Heart left ventricle (tissue), 16 donors: ENCODE measurements around the gene HMSD. TPM values are rescaled to one million over a fixed set of nuclear protein-coding genes. Genes with fewer than 3 reads are reported as not detected.

Source experiments
- ATAC-seq, 4 donors: fragments of 200-7000 bp; cut with Tn5 transposase; one replicate each; pipeline ENCODE4 v1.9.1; 2020 to 2022; ENCODE audit warnings: moderate library complexity in 4 of 4, mild to moderate bottlenecking in 3 of 4, moderate number of reproducible peaks in 1 of 4
- DNase-seq, 5 donors: peaks; one replicate each; pipeline ENCODE4 v3.0.0-alpha.2; 2020
- H3K27ac ChIP-seq, 12 donors: fragments of 200-600 bp; sonication (generic) in 4 of 12; one replicate each; pipeline versions ENCODE4 v1.5.0 to v1.8.0; 2016 to 2022; ENCODE audit warnings: mild to moderate bottlenecking in 2 of 12
- H3K27me3 ChIP-seq, 9 donors: fragments of 200-600 bp; sonication (generic) in 2 of 9; one replicate each; pipeline versions ENCODE4 v1.5.1 to v1.8.0; 2016 to 2022; ENCODE audit warnings: mild to moderate bottlenecking in 3 of 9
- H3K36me3 ChIP-seq, 9 donors: fragments of 200-600 bp; sonication (generic) in 2 of 9; one replicate each; pipeline versions ENCODE4 v1.5.0 to v1.8.0; 2018 to 2022; ENCODE audit warnings: mild to moderate bottlenecking in 2 of 9
- H3K4me1 ChIP-seq, 12 donors: fragments of 200-600 bp; sonication (generic) in 4 of 12; one replicate each; pipeline versions ENCODE4 v1.5.0 to v1.8.0; 2016 to 2022; ENCODE audit warnings: mild to moderate bottlenecking in 3 of 12
- H3K4me3 ChIP-seq, 12 donors: fragments of 200-600 bp; sonication (generic) in 4 of 12; one replicate each; pipeline versions ENCODE4 v1.5.0 to v1.8.0; 2017 to 2022; ENCODE audit warnings: mild to moderate bottlenecking in 9 of 12, moderate library complexity in 4 of 12
- H3K9me3 ChIP-seq, 12 donors: fragments of 200-600 bp; sonication (generic) in 4 of 12; one replicate each; pipeline versions ENCODE4 v1.5.0 to v1.8.0; 2016 to 2022; ENCODE audit warnings: mild to moderate bottlenecking in 1 of 12
- CTCF ChIP-seq, 12 donors: fragments of 200-600 bp; sonication (generic) in 4 of 12; IDR thresholded peaks; one replicate each; pipeline versions ENCODE4 v1.5.0 to v1.8.0; 2018 to 2022; ENCODE audit warnings: antibody characterized with exemption in 12 of 12, mild to moderate bottlenecking in 5 of 12
- POLR2A ChIP-seq, 2 donors: fragments of 450-650 bp; IDR thresholded peaks; one replicate each; pipeline ENCODE4 v1.6.1; 2017; ENCODE audit warnings: antibody characterized with exemption in 2 of 2, mild to moderate bottlenecking in 2 of 2, moderate library complexity in 2 of 2
- WGBS, 4 donors: extraction: QIAGEN DNeasy Blood & Tissue Kit in 2 of 4; methylation state at CpG; one replicate each; pipeline versions ENCODE4 v1.1.5 to v1.1.7; 2013 to 2018; 5-methylcytosine and 5-hydroxymethylcytosine counted together
- intact Hi-C, 10 donors: fragments of 100-400 bp; cut with DNase I; formaldehyde crosslinking; loops; one replicate each; pipeline versions ENCODE4 v1.11.1 to v1.14.2; 2022
- polyA plus RNA-seq, 2 donors: library from polyadenylated mRNA; stranded (reverse); fragments of 200-250 nt; gene quantifications; one replicate each; pipeline ENCODE4 v1.2.3, GENCODE V29; 2013
- total RNA-seq, 9 donors: library from RNA; depleted of rRNA in 2 of 9; stranded (reverse); fragments of >200 nt in 2 of 9; fragmentation: NEBNext Ultra II Directional in 3 of 9; extraction: Animal tissue kit (Norgen Biotek cat#: 25700) in 3 of 9; gene quantifications; one replicate each; pipeline versions ENCODE4 v1.1.0 to v1.2.4, GENCODE V29; 2016 to 2023
- donor health status: ischemic (EF 13 %, LVEDD 7.1; RV severe dilation, severe dysfunction).
- donor health status: healthy with polysubstance abuse.
- donor health status: DM: no; HTN: yes; CAD: no.
- donor health status: DM: no; HTN: no; CAD: no.
- donor health status: ischemic (EF 25% LVEDD 6.9; RV normal size, moderate dysfunction).
- donor health status: ischemic (EF 25% LVEDD 5.7; RV mildly dilated, moderate dysfunction).
- donor health status: healthy.
- donor health status: DM: yes; HTN: yes; CAD: no.
- donor health status: ischemic (EF 35%, LVEDD 5.7; RV mildly dilated, moderate dysfunction).
- donor health status: nonischemic (EF 11% LVEDD 7.7; RV severe dilation, severe dysfunction).
- donor health status: DM: yes; HTN: yes; CAD: no.
- donor health status: PGD.
- donor health status: ischemic (EF 29% LVEDD 5.4; RV normal size, mild dysfunction).
- donor health status: nonischemic (EF 23%, LVEDD 6.1; RV moderate dilation, normal function).

The HMSD gene
- total and polyA plus RNA-seq, 11 donors = 0.33 to 1.3 (median 0.43) TPM; not detected in 8

DNA sequence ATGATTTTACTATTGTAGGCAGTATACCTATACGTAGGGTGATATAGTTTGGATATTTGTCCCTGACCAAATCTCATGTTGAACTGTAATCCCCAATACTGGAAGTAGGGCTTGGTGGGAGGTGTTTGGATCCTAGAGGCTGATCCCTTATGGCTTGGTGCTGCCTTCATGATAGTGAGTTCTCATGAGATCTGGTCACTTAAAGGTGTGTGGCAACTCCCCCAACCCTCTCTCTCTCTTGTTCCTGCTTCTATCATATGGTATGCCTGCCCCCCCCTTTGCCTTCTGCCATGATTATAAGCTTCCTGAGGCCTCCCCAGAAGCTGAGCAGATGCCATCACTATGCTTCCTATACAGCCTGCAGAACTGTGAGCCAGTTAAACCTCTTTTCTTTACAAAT lies 43.0 kb upstream of the HMSD start:
- H3K36me3 ChIP-seq = no peaks in the 10 kb centered on the region
- H3K9me3 ChIP-seq = no peaks in the 10 kb centered on the region
- no peak for DNase-seq
- H3K27me3 ChIP-seq = no peaks in the 10 kb centered on the region
- WGBS, 4 donors = 74 to 85% (median 79%) methylated on average over 1 of the region's 1 CpG
- ATAC-seq = no peak
- intact Hi-C loops = no loop called here
- H3K27ac ChIP-seq = no peak overlapping the region
- H3K4me1 ChIP-seq = no peaks in the 10 kb centered on the region
- TF ChIP-seq POLR2A (IDR thresholded peaks at IDR 0.05) = no peak
- TF ChIP-seq CTCF (IDR thresholded peaks at IDR 0.05) = no peak
- no peak overlapping the region for H3K4me3 ChIP-seq

DNA sequence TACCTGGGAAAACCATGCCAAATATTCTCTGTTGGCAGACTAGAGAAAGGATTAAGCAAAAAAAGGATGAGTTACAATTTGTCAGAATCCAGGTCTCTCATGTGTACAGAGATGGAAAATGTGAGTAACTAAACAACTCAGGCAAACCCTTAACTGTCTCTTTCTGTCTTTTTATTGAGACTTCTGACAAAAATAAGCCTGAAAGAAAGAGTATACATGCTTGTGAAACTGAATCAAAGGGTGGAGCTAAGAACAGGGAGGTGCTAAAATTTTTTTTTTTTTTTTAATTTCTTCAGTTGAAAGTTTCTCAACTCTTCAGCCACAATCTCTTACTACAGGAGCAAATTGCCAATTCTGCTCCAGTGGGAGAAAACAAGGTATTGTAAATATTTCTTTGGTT lies 41.4 kb upstream of the HMSD start, which contains the start of gene SERPINB10:
Gene SERPINB10, plus strand, starts transcription at position 295 of the 400 bp plus-strand sequence. CDS start 7,553 bp downstream, outside the sequence.
- no peak for ATAC-seq
- Histone ChIP-seq H3K4me3 (no peak within 1 kb of the TSS), H3K4me1 (no peaks in the 10 kb centered on the region), H3K27me3 (no peaks in the 10 kb centered on the region), H3K36me3 (no peaks in the 10 kb centered on the region), H3K9me3 (no peaks in the 10 kb centered on the region), H3K27ac (no peak within 1 kb of the TSS)
- no peak for DNase-seq
- intact Hi-C loops = no loop called here
- no peak for TF ChIP-seq POLR2A (IDR thresholded peaks at IDR 0.05)
- no peak for TF ChIP-seq CTCF (IDR thresholded peaks at IDR 0.05)

- no peaks in the 10 kb centered on the region for H3K36me3 ChIP-seq
- H3K4me3 ChIP-seq = no peak overlapping the region
- intact Hi-C loops = no loop called here
- H3K4me1 ChIP-seq = no peaks in the 10 kb centered on the region
- TF ChIP-seq POLR2A (IDR thresholded peaks at IDR 0.05) = no peak
- no peak for TF ChIP-seq CTCF (IDR thresholded peaks at IDR 0.05)
- H3K27me3 ChIP-seq = no peaks in the 10 kb centered on the region
- WGBS, 4 donors = 78 to 92% (median 79%) methylated on average over 1 of the region's 1 CpG
- no peak overlapping the region for H3K27ac ChIP-seq
- ATAC-seq (no peak), DNase-seq (no peak)
- no peaks in the 10 kb centered on the region for H3K9me3 ChIP-seq
Measured at GRCh38 chr18:63908858-63909257, 40.2 kb upstream of the HMSD start.

GRCh38 chr18:63909870-63910269 lies 39.2 kb upstream of the HMSD start:
- TF ChIP-seq CTCF (IDR thresholded peaks at IDR 0.05) = no peak
- TF ChIP-seq POLR2A (IDR thresholded peaks at IDR 0.05) = no peak
- ATAC-seq (no peak), DNase-seq (no peak)
- Histone ChIP-seq H3K9me3 (no peaks in the 10 kb centered on the region), H3K27me3 (no peaks in the 10 kb centered on the region), H3K27ac (no peak overlapping the region), H3K36me3 (no peaks in the 10 kb centered on the region), H3K4me3 (no peak overlapping the region), H3K4me1 (no peaks in the 10 kb centered on the region)
- 64 to 79% (median 75%) methylated on average over 2 of the region's 2 CpGs for WGBS, 4 donors
- intact Hi-C loops = no loop called here
